Activated CD4-positive, CD25-positive, alpha-beta regulatory T cell treated with anti-CD3 and anti-CD28 coated beads, Interleukin-2, amount 50 U/mL, for 16 hours (primary cell): Measurements from ENCODE around the gene DECR2.
A peak's percentile ranks its signal among the peaks of the same experiment; 100 is the strongest.
"Not testable (repeated sequence)": the region's sequence is repeated elsewhere in the genome, so short reads cannot be mapped to it uniquely, and the experiment has no call there.

Experiments used
- DNase-seq: peaks from one replicate; pipeline ENCODE4 v3.0.0-alpha.2; 2020; ENCODE audit warnings: low read depth, low spot score

The DECR2 gene

DNA sequence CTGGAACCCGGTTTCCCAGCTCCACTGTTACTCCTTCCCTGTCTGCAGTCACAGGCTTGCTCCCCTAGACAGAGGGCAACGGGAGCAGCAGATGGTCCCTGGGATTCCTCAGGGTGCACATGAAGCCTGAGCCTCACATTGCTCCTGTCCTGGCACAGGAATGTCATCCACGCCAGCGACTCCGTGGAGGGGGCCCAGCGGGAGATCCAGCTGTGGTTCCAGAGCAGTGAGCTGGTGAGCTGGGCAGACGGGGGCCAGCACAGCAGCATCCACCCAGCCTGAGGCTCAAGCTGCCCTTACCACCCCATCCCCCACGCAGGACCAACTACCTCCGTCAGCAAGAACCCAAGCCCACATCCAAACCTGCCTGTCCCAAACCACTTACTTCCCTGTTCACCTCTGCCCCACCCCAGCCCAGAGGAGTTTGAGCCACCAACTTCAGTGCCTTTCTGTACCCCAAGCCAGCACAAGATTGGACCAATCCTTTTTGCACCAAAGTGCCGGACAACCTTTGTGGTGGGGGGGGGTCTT, 1.6 kb upstream of the DECR2 start:
- no peak for DNase-seq

GRCh38 chr16:404971-405486, 3.3 kb downstream of the DECR2 start:
- no peak for DNase-seq

DNA sequence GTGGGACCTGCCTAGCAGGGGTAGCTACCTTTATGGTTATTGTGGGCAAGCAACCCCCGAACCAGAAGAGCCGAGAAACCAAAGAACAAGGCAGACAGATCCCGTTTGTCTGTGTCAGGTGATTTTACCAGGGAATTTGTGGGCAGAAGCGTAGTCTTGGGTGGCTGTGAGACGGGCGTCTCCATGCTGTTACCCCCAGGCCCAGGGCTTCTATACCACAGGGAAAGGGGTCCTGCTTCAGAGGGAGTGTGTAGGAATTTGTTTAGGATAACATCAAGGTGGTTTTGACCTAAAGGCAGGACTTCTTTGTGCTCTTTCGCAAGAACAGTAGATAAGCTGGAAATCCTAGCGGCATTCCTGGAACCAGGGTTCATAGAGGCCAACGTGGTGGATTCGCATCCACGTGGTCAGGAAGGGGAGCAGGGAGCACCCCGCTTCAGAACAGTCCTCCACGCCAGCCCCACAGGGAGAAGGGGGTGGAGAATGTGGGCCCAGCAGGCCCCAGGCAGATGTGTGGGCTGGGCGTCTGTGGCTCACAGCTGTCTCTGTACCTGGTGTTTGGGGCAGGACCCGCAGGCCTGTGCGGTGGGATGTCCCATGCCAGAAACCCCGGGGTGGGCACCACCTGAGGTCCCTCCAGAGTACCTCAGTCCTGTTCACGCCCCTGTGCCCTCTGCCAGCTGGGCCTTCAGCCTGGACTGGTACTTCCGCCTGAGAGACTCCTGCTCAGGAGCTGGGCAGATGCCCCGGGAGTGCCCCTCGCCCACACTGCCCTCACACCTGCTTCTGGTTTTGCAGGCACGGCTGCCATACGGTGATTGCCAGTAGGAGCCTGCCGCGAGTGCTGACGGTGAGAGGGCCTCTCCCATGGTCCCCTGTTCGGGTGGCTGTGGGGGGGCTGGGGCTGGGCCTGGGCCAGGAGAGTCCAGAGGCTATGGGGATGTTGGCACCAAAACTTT, 4.1 kb downstream of the DECR2 start:
- no peak for DNase-seq

DNA sequence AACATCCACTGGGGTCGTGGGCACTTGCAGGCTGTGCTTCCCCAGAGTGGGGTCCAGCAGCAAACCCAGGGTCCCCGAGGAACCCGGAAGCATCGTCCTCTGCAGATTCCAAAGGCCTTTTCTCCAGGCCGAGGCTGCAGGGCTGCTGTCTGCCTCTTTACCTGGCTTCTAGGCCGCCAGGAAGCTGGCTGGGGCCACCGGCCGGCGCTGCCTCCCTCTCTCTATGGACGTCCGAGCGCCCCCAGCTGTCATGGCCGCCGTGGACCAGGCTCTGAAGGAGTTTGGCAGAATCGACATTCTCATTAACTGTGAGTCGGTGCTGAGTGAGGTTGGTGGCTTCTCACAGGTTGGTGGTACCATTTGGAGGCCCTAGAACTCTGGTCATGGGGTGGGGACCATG, 5.6 kb downstream of the DECR2 start:
- DNase-seq, result no peak

DNA sequence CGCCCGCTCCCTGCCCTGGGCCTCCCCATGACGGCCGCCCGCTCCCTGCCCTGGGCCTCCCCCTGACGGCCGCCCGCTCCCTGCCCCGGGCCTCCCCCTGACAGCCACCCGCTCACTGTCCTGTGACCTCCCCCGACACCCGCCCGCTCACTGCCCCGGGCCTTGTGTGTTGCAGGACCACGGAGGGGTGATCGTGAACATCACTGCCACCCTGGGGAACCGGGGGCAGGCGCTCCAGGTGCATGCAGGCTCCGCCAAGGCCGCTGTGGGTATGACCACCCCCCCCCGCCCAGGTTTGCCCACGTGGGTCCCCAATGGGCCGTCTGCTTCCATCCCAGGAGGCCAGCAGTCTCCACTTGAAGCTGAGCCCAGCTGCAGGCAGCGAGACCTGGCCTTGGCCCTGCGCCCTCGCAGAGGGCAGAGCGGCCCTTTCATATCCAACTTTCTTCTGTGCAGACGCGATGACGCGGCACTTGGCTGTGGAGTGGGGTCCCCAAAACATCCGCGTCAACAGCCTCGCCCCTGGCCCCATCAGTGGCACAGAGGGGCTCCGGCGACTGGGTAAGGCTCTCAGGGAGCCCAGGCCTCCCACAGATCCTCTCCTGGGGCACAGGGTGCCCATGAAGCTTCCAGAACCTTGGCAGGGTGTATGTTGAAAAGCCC, 9.0 kb downstream of the DECR2 start:
- DNase-seq, result no peak

GRCh38 chr16:411576-412265, 10.0 kb downstream of the DECR2 start:
- no peak for DNase-seq

GRCh38 chr16:414395-415169, 12.9 kb downstream of the DECR2 start:
- DNase-seq, result no peak

GRCh38 chr16:415170-415498, 13.4 kb downstream of the DECR2 start:
- not testable (repeated sequence) for DNase-seq

GRCh38 chr16:422179-422578, 20.5 kb downstream of the DECR2 start:
- not testable (repeated sequence) for DNase-seq

- DNase-seq, result no peak
Measured at GRCh38 chr16:424033-424622, 22.4 kb downstream of the DECR2 start.

- DNase-seq, result no peak
Measured at GRCh38 chr16:424623-425081, 23.0 kb downstream of the DECR2 start.

- peak; percentile 54 for DNase-seq
Measured at GRCh38 chr16:425082-425718, 23.5 kb downstream of the DECR2 start, which contains the start of gene RAB11FIP3. Gene RAB11FIP3 (plus strand): TSS chr16:425649. CDS start chr16:426007, 358 bp downstream.

- no peak for DNase-seq
Measured at GRCh38 chr16:425740-426114, 24.0 kb downstream of the DECR2 start.

DNA sequence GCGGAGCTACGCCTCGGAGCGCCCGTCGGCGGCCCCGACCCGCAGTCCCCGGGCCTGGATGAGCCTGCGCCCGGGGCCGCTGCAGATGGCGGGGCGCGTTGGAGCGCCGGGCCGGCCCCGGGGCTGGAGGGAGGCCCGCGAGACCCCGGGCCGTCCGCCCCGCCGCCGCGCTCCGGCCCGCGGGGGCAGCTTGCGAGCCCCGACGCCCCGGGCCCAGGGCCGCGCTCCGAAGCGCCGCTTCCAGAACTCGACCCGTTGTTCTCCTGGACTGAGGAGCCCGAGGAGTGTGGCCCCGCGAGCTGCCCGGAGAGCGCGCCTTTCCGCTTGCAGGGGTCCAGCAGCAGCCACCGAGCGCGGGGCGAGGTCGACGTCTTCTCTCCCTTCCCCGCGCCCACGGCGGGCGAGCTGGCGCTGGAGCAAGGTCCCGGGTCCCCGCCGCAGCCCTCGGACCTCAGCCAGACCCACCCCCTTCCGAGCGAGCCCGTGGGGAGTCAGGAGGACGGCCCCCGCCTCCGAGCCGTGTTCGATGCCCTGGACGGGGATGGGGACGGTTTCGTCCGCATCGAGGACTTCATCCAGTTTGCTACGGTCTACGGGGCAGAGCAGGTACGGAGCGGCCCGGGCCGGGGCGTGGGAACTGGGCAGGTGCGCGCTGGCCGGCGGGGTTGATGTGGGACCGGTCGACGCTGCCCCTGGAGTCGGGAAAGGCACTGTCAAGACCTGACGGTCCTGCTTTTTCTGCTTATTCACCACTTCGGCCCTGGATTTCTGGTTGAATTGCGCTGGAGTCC, 24.6 kb downstream of the DECR2 start:
- DNase-seq, result no peak

GRCh38 chr16:426906-427249, 25.2 kb downstream of the DECR2 start:
- DNase-seq, result no peak

DNA sequence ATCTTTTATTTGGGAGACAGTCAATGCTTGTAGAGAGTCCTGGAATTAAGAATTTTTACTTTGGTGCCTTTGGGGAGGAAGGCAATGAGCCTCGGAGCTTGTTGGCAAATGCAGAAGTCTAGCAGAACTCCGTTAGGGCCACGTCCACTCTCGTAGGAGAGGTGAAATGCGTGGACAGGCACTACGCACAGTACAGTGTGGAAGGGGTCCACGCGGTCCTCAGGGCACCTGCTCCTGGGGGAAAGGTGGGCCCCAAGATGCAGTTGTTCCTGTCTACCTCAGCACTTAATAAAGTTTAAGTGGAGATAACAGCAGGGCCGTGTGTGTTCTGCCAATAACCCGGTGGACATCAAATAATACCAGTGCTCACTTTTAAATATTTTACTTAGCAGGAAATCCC, 25.6 kb downstream of the DECR2 start:
- no peak for DNase-seq

GRCh38 chr16:430904-431303, 29.2 kb downstream of the DECR2 start:
- no peak for DNase-seq

GRCh38 chr16:440627-441026, 38.9 kb downstream of the DECR2 start:
- no peak for DNase-seq

DNA sequence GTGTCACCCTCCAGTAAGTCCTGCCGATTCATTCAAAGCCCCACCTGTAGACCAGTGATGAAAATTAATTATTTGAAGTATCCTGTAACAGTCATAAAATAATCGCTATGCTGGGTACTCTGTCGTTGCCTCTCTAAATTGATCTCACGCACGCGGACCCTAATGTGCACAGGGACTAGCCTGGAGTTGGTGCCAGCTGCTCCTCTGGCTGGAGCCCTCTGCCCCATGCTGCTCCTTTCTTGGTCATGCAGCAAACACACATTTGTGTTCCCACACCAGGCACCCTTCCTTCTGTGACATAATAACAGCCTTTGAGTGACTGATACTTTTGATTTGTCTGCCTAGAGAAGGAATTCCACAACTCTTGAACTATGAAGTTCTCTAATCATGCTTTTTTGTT, 39.8 kb downstream of the DECR2 start:
- DNase-seq, result no peak
